ENCODE results near the gene SLC27A4.

Gene SLC27A4

DNA sequence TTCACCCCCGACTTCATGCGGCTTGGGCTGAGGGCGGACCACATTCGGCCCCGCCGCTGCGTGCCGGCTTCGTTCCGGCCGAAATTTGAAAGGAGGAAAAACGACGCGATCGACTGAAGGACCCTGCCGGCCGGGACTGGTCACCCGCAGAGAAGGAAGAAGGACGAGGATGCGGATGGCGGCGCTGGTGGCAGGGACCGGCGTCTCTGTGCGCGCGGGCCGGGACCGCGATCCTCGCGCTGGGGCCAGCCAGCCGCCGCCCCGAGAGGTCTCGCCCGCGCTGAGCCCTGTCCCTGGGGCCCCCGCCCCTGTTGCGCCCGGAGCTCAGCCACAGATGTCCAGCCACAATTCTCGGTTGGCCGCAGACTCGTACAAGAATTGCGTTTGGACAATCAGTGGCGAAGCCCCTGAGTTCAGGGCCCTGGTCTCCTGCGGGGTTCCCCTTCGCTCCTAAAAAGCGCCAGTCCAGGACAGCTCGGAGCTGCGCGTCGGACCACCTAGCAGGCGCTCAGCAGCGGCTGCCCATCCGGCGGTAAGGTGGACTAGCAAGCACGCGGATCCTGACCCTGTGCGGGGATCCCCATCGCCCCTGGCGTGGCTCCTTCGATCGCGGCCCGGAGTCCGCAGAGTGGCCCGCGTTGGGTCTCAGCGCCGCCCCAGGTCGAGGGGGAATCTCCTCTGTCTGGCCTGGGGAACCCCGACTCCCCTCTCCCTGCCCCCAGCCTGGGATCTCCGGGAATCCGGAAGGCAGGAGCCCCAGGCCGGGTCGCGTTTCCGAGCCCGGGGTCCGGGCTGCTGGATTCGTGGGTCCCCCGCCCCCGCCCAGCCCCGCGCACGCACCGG is 52.2 kb downstream of the SLC27A4 start:
- no peak for DNase-seq

DNA sequence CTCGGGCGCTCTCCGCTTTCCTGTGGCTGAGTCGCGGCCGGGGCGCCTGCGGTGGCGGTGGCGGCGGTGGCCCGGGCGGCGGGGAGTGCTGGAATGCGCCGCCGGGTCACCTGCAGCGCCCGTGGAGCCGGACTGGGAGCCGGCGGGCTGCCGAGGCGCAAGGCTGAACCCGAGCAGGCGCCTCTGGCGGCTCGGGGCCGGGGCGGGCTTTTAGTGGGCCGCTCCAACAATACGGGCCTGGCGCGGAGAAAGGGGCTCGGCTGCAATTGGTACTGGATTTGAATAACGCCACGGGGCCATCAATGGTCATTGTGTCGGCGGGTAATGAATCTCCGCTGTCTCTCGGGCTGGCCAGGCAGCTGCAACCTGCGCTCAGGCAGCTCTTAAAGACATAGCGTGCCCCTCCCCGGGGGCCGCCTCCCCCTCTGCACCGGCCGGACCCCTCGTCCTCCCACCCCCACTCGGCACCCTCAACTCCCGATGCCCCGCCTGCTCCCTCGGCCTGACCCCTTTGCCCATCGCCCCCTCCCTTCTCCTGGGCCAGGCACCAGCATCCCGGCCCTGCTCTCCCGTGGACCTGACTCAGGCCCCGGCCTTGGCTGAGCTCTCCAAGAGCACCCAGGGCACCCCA is 52.9 kb downstream of the SLC27A4 start:
- no peak for DNase-seq

DNA sequence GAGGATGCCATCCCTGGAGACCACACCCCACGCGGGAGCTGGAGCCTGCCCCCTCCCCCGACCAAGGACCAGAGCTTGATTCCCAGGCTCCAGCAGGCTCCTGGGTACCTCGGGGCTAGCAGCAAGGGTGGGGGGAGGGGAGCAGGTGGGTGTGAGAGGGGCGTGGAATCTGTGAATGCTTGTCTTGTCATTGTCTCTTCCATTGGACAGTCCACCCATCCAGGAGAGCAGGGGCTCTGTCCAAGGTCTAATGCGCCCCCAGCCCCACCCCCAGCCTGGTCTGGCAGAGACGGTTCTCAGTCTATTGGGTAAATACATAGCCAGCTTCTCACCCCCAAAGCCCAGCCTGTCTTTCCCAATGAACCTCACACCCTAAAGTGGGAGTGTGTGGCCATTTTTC is 53.6 kb downstream of the SLC27A4 start:
- no peak for DNase-seq

DNA sequence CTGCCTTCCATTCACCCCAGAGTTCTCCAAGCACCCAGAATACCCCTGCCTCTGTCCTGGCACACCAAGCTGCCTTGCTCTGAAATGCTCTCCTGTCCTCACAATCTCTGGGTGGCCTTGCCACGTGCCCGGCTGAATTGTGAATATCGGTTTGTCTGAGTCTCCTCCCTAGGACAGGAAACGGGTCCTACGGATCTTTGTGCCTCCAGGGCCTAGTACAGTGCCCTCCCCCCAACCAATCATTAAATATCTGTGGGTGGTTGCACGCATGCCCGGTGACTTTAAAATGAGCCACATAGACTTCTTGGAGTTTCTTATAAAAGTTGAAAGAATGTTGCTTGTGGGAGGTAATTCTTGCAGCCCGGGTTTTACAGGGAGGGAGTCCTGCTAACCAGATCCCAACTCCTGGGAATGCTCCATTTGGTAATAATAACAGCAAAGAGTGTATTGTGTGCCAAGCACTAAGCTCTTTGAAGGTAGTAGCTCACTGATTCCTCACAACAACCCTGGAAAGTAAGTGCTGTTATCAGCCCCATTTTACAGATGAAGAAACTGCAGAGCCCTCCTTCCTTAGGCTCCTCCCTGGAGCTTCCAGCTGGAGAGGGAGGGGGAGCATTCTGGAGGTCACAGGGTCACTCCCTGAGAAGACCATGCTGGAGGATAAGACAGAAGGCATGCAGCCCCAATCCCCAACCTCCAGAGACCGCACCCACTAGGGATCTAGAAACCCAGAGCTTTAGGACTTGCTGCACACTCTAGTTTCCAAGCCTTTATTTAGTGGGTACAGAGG is 54.2 kb downstream of the SLC27A4 start:
- DNase-seq, result no peak

DNA sequence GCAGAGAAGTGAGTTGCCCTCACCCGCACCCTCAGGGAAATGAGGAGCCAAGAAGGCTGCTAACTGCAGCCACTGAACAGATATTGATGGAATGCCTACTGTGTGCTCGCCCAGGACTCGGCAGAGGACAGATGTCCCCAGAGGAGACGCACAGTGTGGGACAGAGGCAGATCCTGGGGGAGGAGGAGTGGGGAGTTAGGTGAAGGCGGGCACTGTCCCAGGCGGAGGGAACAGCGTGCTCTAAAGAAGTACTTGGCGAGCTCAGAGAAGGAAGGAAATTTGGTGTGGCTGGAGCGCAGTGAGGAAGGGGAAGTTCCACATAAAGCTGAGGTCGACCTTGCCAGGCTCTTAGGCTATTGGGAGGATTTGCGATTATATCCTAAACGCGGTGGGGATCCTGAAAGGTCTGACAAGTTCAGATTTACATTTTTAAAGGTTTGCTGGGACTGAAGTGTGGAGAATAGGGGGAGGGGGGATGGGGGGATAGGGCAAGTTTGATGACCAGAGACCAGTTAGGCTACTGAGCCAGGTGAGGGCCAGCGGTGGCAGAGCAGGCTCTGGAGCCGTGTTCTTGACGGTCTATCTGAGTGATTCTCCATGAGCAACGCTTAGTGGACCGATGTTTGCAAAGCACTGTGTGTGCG is 56.8 kb downstream of the SLC27A4 start:
- no peak for DNase-seq

DNA sequence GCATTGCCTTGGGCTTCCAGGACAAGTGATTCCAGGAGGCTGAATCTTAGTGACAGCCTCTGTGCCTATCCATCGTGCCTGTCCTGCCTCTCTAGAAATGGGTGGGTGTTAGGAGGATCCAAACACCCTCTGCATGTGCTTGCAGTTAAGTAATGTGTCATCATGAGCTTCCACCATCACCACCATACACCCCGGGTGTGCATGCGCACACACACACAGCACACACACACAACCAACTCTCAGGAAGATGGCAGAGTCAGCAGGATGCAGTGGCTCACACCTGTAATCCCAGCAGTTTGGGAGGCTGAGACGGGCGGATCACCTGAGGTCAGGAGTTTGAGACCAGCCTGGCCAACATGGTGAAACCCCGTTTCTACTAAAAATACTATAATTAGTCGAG is 57.5 kb downstream of the SLC27A4 start:
- DNase-seq, result peak; percentile 54

DNA sequence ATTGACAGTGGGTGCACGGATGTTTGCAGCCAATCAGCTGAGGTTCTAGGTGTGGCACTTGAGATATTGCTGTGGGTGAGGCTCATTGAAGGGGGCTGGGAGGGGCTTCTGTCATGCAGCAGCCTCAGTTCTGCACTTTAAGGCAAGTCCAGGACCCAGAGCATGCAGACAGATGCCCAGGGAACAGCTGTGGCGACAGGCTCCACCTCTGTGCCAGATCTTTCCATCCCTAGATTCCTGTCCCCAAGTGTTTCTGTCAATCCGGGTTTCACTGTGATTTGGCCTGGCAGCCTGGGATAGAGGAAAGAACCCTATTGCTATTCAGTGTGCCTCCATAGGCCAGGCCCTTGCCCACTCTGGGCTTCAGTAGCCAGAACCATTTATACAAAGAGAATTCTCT is 59.5 kb downstream of the SLC27A4 start:
- no peak for DNase-seq

DNA sequence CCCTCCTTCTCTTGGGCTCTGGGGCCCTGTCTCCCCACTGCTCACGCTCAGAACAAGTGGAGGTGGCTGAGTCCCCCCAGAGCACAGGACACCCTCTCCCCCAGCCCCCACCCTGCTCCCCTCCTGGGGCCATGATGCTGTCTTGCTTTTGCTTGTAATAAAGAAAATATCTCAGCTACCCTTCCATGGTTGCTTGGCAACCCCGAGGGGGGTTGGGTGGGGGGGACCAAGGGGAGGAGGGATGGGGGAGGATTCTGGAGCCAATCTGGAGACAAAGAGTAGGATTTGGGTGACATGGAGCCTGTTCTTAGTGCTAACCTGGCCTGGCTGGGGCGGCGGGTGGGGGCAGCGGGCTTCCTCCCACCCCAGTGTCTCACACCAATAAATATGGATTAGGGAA is 64.2 kb downstream of the SLC27A4 start:
- DNase-seq, result no peak

DNA sequence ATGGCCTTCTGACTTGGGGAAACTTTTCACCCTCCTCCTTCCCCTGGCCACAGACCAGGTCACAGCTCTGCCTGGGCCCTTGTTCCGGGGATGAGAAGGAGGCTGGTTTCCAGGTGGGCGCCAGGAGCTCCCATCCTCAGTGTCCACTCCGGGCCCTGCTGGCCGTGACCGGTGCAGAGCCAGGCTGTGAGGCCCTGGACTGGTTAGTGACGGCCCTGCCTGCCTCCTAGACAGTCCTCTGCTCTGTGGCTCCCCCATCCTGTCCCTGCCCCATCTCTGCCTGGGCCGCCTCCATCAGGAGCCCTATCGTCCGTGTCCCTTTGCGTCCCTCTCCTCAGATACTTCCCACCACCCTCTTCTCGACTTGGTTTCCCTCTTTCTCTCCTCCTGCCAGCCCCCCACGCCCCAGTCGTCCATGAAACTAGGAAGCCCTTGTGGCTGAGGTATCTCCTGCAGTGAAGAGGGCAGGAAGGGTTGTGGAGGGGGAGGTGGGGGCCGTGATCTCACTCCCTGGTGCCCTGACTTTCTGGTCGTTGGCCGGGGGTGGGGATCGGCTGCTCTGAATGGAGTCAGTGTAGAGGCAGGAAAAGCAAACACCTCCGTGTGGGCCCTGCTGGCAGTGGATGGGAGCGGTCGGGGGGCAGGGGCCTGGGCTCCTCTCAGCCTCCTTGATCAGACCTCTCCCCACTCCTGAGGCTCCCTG is 64.9 kb downstream of the SLC27A4 start:
- DNase-seq, result no peak

DNA sequence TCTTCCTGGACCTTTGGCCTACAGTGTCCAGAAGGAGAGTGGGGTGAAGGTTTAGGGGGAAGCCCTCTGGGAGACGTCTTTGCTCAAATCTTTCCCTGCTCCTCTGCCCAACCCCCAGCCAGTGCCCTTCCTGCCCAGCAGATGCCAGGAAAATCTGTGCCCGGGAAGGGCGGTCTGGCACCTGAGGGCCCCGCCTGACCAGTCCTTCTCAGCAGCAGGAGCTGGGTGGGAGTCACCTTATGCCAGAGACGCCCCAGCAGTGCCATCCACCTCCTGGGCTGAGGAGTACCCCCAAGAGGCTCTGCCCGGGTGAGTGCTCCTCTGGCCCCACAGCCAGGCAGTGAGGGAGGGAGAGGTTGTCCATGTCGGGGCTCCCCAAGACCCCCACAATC is 65.4 kb downstream of the SLC27A4 start:
- no peak for DNase-seq

DNA sequence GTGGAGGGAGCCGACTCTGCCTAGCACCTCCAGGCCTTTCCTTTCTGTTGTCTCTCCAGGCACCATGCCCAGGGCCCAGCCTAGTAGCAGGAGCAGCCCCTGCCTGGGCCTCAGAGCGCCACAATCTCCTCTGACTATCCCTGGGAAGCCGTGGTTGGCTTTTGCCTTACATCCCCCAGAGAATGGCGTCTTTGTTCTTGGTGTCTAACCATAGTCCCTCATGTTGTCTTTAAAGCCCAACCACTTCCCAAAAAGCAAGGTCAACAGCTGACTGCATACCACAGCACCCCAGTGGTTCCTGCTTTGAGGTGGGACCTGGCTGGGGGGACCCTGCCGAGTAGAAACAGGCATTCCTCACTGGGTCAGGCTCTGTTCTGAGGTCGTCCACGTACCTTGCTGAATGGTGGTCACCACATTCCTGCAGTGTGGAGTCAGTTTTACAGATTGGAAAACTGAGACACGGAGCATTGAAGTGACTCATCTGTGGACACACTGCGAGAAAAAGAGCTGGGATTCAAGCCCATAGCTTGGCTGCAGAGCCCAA is 66.6 kb downstream of the SLC27A4 start:
- no peak for DNase-seq

DNA sequence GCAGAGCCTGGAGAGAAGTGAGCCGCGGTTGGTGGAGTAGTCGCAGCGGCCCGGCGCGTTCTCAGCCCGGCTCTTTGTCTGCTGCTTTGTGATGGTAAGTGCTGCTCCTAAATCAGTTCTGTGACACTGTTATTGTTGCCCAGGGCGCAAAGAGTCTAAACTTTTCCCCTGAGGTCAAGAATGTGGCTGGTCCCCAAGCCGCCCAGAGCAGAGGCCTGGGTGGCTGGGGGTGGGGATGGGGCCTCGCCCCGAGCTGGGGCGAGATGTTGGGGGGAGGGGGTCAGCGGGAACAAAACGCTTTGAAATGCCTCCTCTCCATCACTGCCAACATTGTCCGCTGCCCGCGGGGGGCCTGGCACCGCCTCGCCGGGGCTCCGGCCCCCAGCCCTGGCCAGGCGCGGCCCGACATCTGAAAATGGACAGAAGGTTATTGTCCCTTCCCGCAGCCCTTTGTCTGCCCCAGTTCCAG is 68.7 kb downstream of the SLC27A4 start:
- DNase-seq, result no peak

DNA sequence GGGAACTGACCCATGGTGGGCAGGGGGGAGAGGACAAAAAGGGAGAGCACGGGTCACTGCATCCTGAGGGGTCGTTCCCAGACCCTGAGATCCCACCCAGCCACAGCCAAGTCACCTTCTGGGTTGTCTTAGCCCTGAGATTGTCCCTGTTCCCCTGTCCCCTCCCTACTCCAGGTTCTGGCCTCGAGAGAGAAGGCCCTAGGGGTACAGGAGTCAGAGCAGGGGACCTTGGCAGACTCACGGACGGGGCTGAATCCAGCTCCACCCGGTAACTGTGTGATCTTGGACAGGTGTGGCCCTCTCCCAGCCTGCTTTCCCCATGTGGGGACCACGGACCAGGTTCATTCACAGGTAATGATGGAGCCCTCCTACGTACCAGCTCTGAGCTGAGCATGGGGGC is 69.1 kb downstream of the SLC27A4 start:
- DNase-seq, result no peak

DNA sequence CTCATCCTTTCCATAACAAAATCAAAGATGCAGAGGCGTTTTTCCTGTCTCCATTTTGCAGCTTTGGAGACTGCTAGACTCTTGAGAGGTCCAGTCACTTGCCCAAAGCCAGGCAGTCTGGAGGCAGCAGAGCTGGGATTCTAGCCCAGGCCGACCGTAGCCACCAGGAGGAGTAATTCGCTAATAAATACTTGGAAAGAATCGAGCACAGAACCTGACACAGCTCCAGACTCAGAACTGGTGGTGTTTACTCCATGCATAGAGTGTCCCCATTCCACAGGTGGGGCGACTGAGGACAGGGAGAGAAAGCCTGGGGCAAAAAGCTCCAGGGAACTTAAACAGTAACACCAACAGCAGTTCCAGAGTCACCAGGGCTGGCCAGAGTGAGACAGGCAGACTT is 69.7 kb downstream of the SLC27A4 start:
- peak; percentile 46 for DNase-seq

All from RPMI8226 (cell line).